K562 (cell line): ENCODE data around the gene MFAP5. TPM values are rescaled to one million over a fixed set of nuclear protein-coding genes. Genes with fewer than 3 reads are reported as not detected.
A peak's percentile ranks its signal among the peaks of the same experiment; 100 is the strongest.

ENCODE experiments used
- ATAC-seq: fragments of 200-7000 bp; cut with Tn5 transposase; 3 replicates; pipeline ENCODE4 v1.9.1; 2020; ENCODE audit warnings: moderate library complexity
- BruUV-seq: library from RNA; stranded (reverse); fragments of 400-500 nt; replicated peaks from 2 replicates; lab custom pipeline; 2021; lab: Mats Ljungman, UMichigan
- CTCF ChIA-PET: fragments of 300-600 bp; formaldehyde crosslinking; extraction: SDS; loops from one replicate; lab custom pipeline; 2021; ENCODE audit warnings: low intra/inter-chr PET ratio; lab: Yijun Ruan, JAX
- POLR2A ChIA-PET: fragments of 300-600, 350-650 bp; sonication (Branson Sonifier 250); formaldehyde crosslinking; extraction: SDS; loops from one replicate; lab custom pipeline; 2021; ENCODE audit warnings: antibody characterized with exemption, inconsistent platforms; lab: Yijun Ruan, JAX
- DNase-seq, 4 experiments: peaks; one replicate each; pipeline versions ENCODE4 v3.0.0 to v3.0.0-alpha.2; 2011 to 2018; ENCODE audit warnings: low spot score in 3 of 4, mixed read lengths in 3 of 4; ENCODE audit errors: extremely low read depth in 1 of 4
- FAIRE-seq: peaks from 2 replicates; lab custom pipeline; 2011; peaks lifted over from hg19 to GRCh38; lab: Jason Lieb, UNC
- H2AFZ ChIP-seq: 2 replicates; pipeline ENCODE4 v1.6.0; 2011; ENCODE audit warnings: low read depth, low read length, control low read depth, inconsistent platforms
- H3K27ac ChIP-seq: fragments of 200-600 bp; 3 replicates; pipeline ENCODE4 v1.8.0; 2011; ENCODE audit warnings: low read depth, mild to moderate bottlenecking, control low read depth, inconsistent platforms, low read length, moderate library complexity, mixed read lengths; ENCODE audit errors: extremely low read depth
- H3K27me3 ChIP-seq, 2 experiments: fragments of 300-600 bp in 1 of 2; 2 replicates in 1 of 2; 3 replicates in 1 of 2; pipeline versions ENCODE4 v1.6.0 to v1.8.0; 2011; ENCODE audit warnings: inconsistent platforms in 2 of 2, low read length in 2 of 2, mild to moderate bottlenecking in 1 of 2, mixed read lengths in 1 of 2, moderate library complexity in 1 of 2; ENCODE audit not compliant: control insufficient read depth in 2 of 2, insufficient read depth in 2 of 2
- H3K36me3 ChIP-seq: fragments of 300-600 bp; 3 replicates; pipeline ENCODE4 v1.8.0; 2011; ENCODE audit warnings: mild to moderate bottlenecking, low read length, inconsistent platforms; ENCODE audit not compliant: control insufficient read depth, insufficient read depth
- H3K4me1 ChIP-seq, 2 experiments: fragments of 200-600 bp in 1 of 2; replicated peaks in 1 of 2; 2 replicates in 1 of 2; 3 replicates in 1 of 2; pipeline versions ENCODE4 v1.5.1 to v1.8.0; 2011; ENCODE audit warnings: inconsistent platforms in 2 of 2, low read length in 2 of 2, mild to moderate bottlenecking in 1 of 2, mixed read lengths in 1 of 2, moderate library complexity in 1 of 2; ENCODE audit not compliant: control insufficient read depth in 2 of 2, insufficient read depth in 2 of 2
- H3K4me2 ChIP-seq: 2 replicates; pipeline ENCODE4 v1.6.1; 2011; ENCODE audit warnings: low read length, control low read depth, inconsistent platforms, mixed read lengths; ENCODE audit not compliant: insufficient read depth
- H3K4me3 ChIP-seq: fragments of 200-600 bp; sonication (generic), shearing (Covaris generic); 2 replicates; pipeline ENCODE4 v1.5.1; 2016; ENCODE audit warnings: control low read depth, inconsistent platforms
- H3K79me2 ChIP-seq: fragments of 200-600 bp; 3 replicates; pipeline ENCODE4 v1.8.0; 2011; ENCODE audit warnings: low read length, inconsistent platforms; ENCODE audit not compliant: control insufficient read depth, insufficient read depth
- H3K9ac ChIP-seq, 2 experiments: 2 replicates each; pipeline versions ENCODE4 v1.6.0 to v1.6.1; 2011; ENCODE audit warnings: low read depth in 2 of 2, low read length in 2 of 2, control low read depth in 1 of 2, inconsistent platforms in 1 of 2, mild to moderate bottlenecking in 1 of 2, mixed read lengths in 1 of 2; ENCODE audit not compliant: insufficient read depth in 1 of 2
- H3K9me1 ChIP-seq: one replicate; pipeline ENCODE4 v1.6.0; 2011; ENCODE audit warnings: inconsistent platforms, mild to moderate bottlenecking, low read length, moderate library complexity; ENCODE audit not compliant: control insufficient read depth, insufficient read depth
- H3K9me3 ChIP-seq: replicated peaks from 2 replicates; pipeline ENCODE4 v1.5.1; 2011; ENCODE audit warnings: low read depth, low read length, inconsistent platforms; ENCODE audit not compliant: control insufficient read depth, insufficient read depth
- H4K20me1 ChIP-seq: replicated peaks from 2 replicates; pipeline ENCODE4 v1.6.1; 2011; ENCODE audit warnings: low read length, inconsistent platforms, mixed read lengths; ENCODE audit not compliant: control insufficient read depth, insufficient read depth
- HDAC6 ChIP-seq: IDR thresholded peaks from 2 replicates; pipeline ENCODE4 v1.6.1; 2012; ENCODE audit warnings: low read depth, mild to moderate bottlenecking, control low read depth, inconsistent platforms, low read length, moderate library complexity
- MAFK ChIP-seq: IDR thresholded peaks from 2 replicates; pipeline ENCODE4 v1.6.1; 2011; ENCODE audit warnings: low read length, improper control_type of control experiment
- MAZ ChIP-seq, 2 experiments: fragments of 450-650 bp in 1 of 2; sonication (generic) in 1 of 2; formaldehyde crosslinking; IDR thresholded peaks in 1 of 2; conservative IDR thresholded peaks in 1 of 2; 2 replicates each; pipeline versions ENCODE4 v1.4.0 to v1.5.0; 2020; ENCODE audit warnings: mild to moderate bottlenecking in 1 of 2, missing genetic modification reagents in 1 of 2
- MIER1 ChIP-seq: fragments of 450-650 bp; IDR thresholded peaks from 2 replicates; pipeline ENCODE4 v1.6.1; 2016; ENCODE audit warnings: antibody characterized with exemption, mild to moderate bottlenecking, low read depth
- MTA3 ChIP-seq: fragments of 450-650 bp; formaldehyde crosslinking; IDR thresholded peaks from 2 replicates; pipeline ENCODE4 v1.6.1; 2017; ENCODE audit warnings: mild to moderate bottlenecking, borderline replicate concordance
- SMAD4 ChIP-seq: fragments of 250-450 bp; sonication (Bioruptor Pico); conservative IDR thresholded peaks from 2 replicates; pipeline ENCODE4 v1.8.0; 2021; ENCODE audit warnings: inconsistent platforms, mild to moderate bottlenecking, moderate library complexity
- ZNF175 ChIP-seq: fragments of 200-800 bp; sonication (Bioruptor generic); IDR thresholded peaks from 2 replicates; pipeline ENCODE4 v1.6.1; 2016; ENCODE audit warnings: low read depth, mild to moderate bottlenecking, missing genetic modification characterization, missing compliant biosample characterization
- ZNF212 ChIP-seq: fragments of 450-650 bp; formaldehyde crosslinking; IDR thresholded peaks from 2 replicates; pipeline ENCODE4 v1.4.0; 2020; ENCODE audit warnings: mild to moderate bottlenecking
- WGBS: fragments of 100-300 bp; shearing (Covaris generic); methylation state at CpG from one replicate; pipeline ENCODE4 v1.1.6; 2016; ENCODE audit warnings: low coverage, mixed read lengths; ENCODE audit not compliant: insufficient coverage; ENCODE audit errors: missing lambda C conversion rate; 5-methylcytosine and 5-hydroxymethylcytosine counted together
- in situ Hi-C: fragments of 300-500 bp; cut with MboI; formaldehyde crosslinking; loops from 4 replicates; pipeline ENCODE4 v1.15.0; 2018; ENCODE audit warnings: inconsistent platforms, mixed read lengths
- intact Hi-C: fragments of 100-400 bp; cut with micrococcal nuclease; formaldehyde crosslinking; loops from 2 replicates; pipeline ENCODE4 v1.14.2; 2022
- polyA plus RNA-seq, 8 experiments: library from polyadenylated mRNA; depleted of rRNA in 4 of 8; stranded (reverse) in 5 of 8; unstranded in 3 of 8; fragments of >200 nt; fragmentation: Nextera tagmentation in 2 of 8; fragmentation: Illumina TruSeq in 1 of 8; extraction: Ambion mirVana in 2 of 8; extraction: Trizol in 1 of 8; gene quantifications; 2 replicates each; pipeline versions ENCODE4 v1.2.1 to v1.2.3, GENCODE V29; 2011 to 2014; ENCODE audit warnings: inconsistent platforms in 1 of 8, missing spikeins in 1 of 8
- total RNA-seq, 7 experiments: library from RNA; depleted of rRNA in 6 of 7; stranded (reverse); fragments of >200 nt in 6 of 7; fragmentation: Illumina TruSeq in 2 of 7; extraction: Trizol in 2 of 7; gene quantifications; 2 replicates each; pipeline versions ENCODE4 v1.2.1 to v1.2.3, GENCODE V29; 2011 to 2021; ENCODE audit warnings: low replicate concordance in 1 of 7
- TF ChIP-seq, protein P1 (sequence below): sonication (generic); IDR thresholded peaks from 2 replicates; pipeline ENCODE4 v1.6.1; 2016
- TF ChIP-seq, protein P2 (sequence below), 2 experiments: fragments of 450-650 bp in 1 of 2; sonication (generic) in 1 of 2; formaldehyde crosslinking in 1 of 2; IDR thresholded peaks; 2 replicates each; pipeline versions ENCODE4 v1.7.1 to v1.9.0; 2016 to 2022; ENCODE audit warnings: inconsistent platforms in 1 of 2, mild to moderate bottlenecking in 1 of 2, missing genetic modification reagents in 1 of 2

MFAP5 gene
- total and polyA plus RNA-seq, 9 of the 15 experiments (the other 6 are each of a cell fraction or from before 2014, with no cell fraction given), result not detected

DNA sequence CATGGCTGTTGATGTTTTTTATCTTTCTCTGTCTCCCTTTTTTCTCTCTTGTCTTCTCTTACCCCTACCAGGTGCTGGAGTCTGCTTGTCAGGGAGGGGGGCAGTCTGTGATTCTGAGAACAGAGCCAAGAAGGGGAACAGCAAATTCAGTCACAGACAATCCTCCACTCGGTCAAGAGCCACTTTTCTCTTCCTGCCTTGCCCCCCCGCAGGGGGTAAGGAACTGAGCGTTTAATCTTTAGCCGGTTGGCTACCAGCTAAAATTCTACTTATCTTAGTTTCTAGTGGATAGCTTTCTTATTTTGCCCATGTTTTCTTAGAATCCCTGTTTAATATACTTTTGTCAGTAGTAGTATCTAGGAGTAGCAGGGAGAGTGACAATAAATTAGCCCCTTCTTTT, 37.1 kb upstream of the MFAP5 start:
- peak overlapping the region; percentile 15; the same call in 1 of the 3 replicates for H3K27ac ChIP-seq
- 2% methylated on average over 4 of the region's 4 CpGs for WGBS
- BruUV-seq, result no TSS peak
- H3K27me3 ChIP-seq, result no peaks in the 10 kb centered on the region
- peak overlapping the region; percentile 79 to 87; a peak in 3 of 4 replicates for H3K9ac ChIP-seq
- ChIA-PET POLR2A (interaction anchor here (1.0 kb wide), 1 partner anchor 9 kb away, joined by 5 read pairs; no protein-coding TSS in a partner anchor), CTCF (interaction anchor here (0.7 kb wide), 1 partner anchor 191 kb away, joined by 3 read pairs; no protein-coding TSS in a partner anchor)
- FAIRE-seq (peak; percentile 80), ATAC-seq (0 out of 3 replicates have a peak, but pooled peaks have one; percentile 7), DNase-seq (peak; percentile 6 to 48 (median 20))
- H3K79me2 ChIP-seq, result peaks cover 60% of the 10 kb centered on the region
- no peak overlapping the region for H2AFZ ChIP-seq
- peak overlapping the region; percentile 9; the same call in 1 of the 2 replicates for H3K4me3 ChIP-seq
- intact Hi-C loops, result no loop called here
- no peaks in the 10 kb centered on the region for H3K9me3 ChIP-seq
- peaks cover 8 to 10% of the 10 kb centered on the region in 2 experiments; a peak in 4 of 5 replicates for H3K4me1 ChIP-seq
- H4K20me1 ChIP-seq, result no peaks in the 10 kb centered on the region
- in situ Hi-C loops, result loop anchor here (5.0 kb wide), 1 partner anchor 103 kb away; no protein-coding TSS in a partner anchor
- no peaks in the 10 kb centered on the region for H3K9me1 ChIP-seq
- peak overlapping the region; percentile 58 for H3K4me2 ChIP-seq
- peaks cover 13% of the 10 kb centered on the region; the same call in 2 of the 3 replicates for H3K36me3 ChIP-seq
- TF ChIP-seq MIER1, result no peak
- TF ChIP-seq, protein P1, sequence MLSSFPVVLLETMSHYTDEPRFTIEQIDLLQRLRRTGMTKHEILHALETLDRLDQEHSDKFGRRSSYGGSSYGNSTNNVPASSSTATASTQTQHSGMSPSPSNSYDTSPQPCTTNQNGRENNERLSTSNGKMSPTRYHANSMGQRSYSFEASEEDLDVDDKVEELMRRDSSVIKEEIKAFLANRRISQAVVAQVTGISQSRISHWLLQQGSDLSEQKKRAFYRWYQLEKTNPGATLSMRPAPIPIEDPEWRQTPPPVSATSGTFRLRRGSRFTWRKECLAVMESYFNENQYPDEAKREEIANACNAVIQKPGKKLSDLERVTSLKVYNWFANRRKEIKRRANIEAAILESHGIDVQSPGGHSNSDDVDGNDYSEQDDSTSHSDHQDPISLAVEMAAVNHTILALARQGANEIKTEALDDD, result peak; percentile 32; the same call in 1 of the 2 replicates
- TF ChIP-seq ZNF175, result no peak
- TF ChIP-seq, protein P2, sequence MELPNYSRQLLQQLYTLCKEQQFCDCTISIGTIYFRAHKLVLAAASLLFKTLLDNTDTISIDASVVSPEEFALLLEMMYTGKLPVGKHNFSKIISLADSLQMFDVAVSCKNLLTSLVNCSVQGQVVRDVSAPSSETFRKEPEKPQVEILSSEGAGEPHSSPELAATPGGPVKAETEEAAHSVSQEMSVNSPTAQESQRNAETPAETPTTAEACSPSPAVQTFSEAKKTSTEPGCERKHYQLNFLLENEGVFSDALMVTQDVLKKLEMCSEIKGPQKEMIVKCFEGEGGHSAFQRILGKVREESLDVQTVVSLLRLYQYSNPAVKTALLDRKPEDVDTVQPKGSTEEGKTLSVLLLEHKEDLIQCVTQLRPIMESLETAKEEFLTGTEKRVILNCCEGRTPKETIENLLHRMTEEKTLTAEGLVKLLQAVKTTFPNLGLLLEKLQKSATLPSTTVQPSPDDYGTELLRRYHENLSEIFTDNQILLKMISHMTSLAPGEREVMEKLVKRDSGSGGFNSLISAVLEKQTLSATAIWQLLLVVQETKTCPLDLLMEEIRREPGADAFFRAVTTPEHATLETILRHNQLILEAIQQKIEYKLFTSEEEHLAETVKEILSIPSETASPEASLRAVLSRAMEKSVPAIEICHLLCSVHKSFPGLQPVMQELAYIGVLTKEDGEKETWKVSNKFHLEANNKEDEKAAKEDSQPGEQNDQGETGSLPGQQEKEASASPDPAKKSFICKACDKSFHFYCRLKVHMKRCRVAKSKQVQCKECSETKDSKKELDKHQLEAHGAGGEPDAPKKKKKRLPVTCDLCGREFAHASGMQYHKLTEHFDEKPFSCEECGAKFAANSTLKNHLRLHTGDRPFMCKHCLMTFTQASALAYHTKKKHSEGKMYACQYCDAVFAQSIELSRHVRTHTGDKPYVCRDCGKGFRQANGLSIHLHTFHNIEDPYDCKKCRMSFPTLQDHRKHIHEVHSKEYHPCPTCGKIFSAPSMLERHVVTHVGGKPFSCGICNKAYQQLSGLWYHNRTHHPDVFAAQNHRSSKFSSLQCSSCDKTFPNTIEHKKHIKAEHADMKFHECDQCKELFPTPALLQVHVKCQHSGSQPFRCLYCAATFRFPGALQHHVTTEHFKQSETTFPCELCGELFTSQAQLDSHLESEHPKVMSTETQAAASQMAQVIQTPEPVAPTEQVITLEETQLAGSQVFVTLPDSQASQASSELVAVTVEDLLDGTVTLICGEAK (IDR thresholded peaks at IDR 0.05), result 0 out of 2 replicates have a peak, but pooled peaks have one; percentile 9
- TF ChIP-seq, protein P2 (CRISPR knock-in tag; IDR thresholded peaks at IDR 0.05), result no peak
- TF ChIP-seq MAZ (CRISPR knock-in tag; conservative IDR thresholded peaks at IDR 0.05 in 1 of 2, IDR thresholded peaks at IDR 0.05 in 1 of 2), result no peak
- no peak for TF ChIP-seq ZNF212 (CRISPR knock-in tag)
- no peak for TF ChIP-seq HDAC6
- no peak for TF ChIP-seq MAFK
- peak; percentile 44; the same call in 1 of the 2 replicates for TF ChIP-seq SMAD4 (CRISPR knock-in tag)
- TF ChIP-seq MTA3, result no peak
